Activated naive CD4-positive, alpha-beta T cell treated with anti-CD3 and anti-CD28 coated beads for 36 hours (primary cell): Measurements from ENCODE around the gene EEF1A2. TPM values are rescaled to one million over a fixed set of nuclear protein-coding genes. Genes with fewer than 3 reads are reported as not detected.
"Not testable (repeated sequence)": the region's sequence is repeated elsewhere in the genome, so short reads cannot be mapped to it uniquely, and the experiment has no call there.

Experiments
- CTCF ChIA-PET: fragments of 350-600 bp; sonication (Branson Sonifier 250); formaldehyde crosslinking; loops from one replicate; lab custom pipeline; 2021; ENCODE audit warnings: antibody characterized with exemption; lab: Charles Lee
- DNase-seq: peaks from one replicate; pipeline ENCODE4 v3.0.0-alpha.2; 2020
- H3K27ac Mint-ChIP-seq: one replicate; pipeline ENCODE4 v1.8.0; 2021; ENCODE audit warnings: mild to moderate bottlenecking, mixed read lengths
- H3K27me3 Mint-ChIP-seq: one replicate; pipeline ENCODE4 v1.8.0; 2021; ENCODE audit warnings: low read depth, mixed read lengths
- H3K36me3 Mint-ChIP-seq: one replicate; pipeline ENCODE4 v1.8.0; 2021; ENCODE audit warnings: low read depth, mixed read lengths
- H3K4me1 Mint-ChIP-seq: one replicate; pipeline ENCODE4 v1.8.0; 2021; ENCODE audit warnings: low read depth, mixed read lengths
- H3K4me3 Mint-ChIP-seq: one replicate; pipeline ENCODE4 v1.8.0; 2021; ENCODE audit warnings: mild to moderate bottlenecking, moderate library complexity, mixed read lengths
- H3K9me3 Mint-ChIP-seq: one replicate; pipeline ENCODE4 v1.8.0; 2021; ENCODE audit warnings: mixed read lengths
- intact Hi-C: fragments of 100-400 bp; cut with micrococcal nuclease; formaldehyde crosslinking; loops from one replicate; pipeline ENCODE4 v1.15.1; 2023
- total RNA-seq, 2 experiments: library from RNA; stranded (reverse); gene quantifications; one replicate each; pipeline ENCODE4 v1.2.3, GENCODE V29; 2021

The EEF1A2 gene
- total RNA-seq, 2 experiments from 2014 or later = 0.12 TPM; not detected in 1

- H3K27me3 Mint-ChIP-seq = peaks cover 22% of the 10 kb centered on the region
- CTCF ChIA-PET = interaction anchor here (0.6 to 1.3 kb wide), 3 partner anchors 11 to 52 kb away, joined by 3 read pairs; no protein-coding TSS in a partner anchor
Measured at GRCh38 chr20:63484651-63485403, 14.1 kb downstream of the EEF1A2 start.

DNA sequence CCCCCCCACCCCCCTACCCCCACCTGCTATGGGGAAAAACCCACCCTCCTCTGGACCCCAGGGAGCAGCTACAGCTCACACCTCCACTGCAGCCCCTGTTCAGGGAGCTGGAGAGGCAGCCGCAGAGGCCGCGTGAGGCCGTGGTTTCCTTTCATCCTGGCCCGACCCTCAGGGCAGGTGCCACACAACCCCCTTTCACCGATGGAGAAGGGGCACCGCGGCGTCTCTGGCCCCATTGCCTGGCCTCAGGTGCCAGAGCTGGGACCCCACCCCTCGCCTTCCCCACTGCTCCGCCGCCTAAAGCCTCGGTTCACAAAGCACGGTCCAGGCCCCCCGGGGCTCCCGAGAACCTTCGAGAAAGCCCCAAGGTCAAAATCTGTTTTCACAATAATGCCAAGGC is 14.6 kb downstream of the EEF1A2 start:
- Mint-ChIP-seq H3K4me3 (no peak overlapping the region), H3K9me3 (no peaks in the 10 kb centered on the region), H3K27me3 (peaks cover 24% of the 10 kb centered on the region), H3K4me1 (no peaks in the 10 kb centered on the region), H3K36me3 (no peaks in the 10 kb centered on the region), H3K27ac (no peak overlapping the region)
- DNase-seq = no peak
- CTCF ChIA-PET = interaction anchor here (0.6 to 1.3 kb wide), 3 partner anchors 12 to 52 kb away, joined by 3 read pairs; no protein-coding TSS in a partner anchor
- intact Hi-C loops = no loop called here

More at GRCh38 chr20:63484651-63485403, 14.1 kb downstream of the EEF1A2 start:
- no peaks in the 10 kb centered on the region for H3K4me1 Mint-ChIP-seq
- no peaks in the 10 kb centered on the region for H3K36me3 Mint-ChIP-seq
- no peak overlapping the region for H3K27ac Mint-ChIP-seq
- intact Hi-C loops = no loop called here
- H3K9me3 Mint-ChIP-seq = no peaks in the 10 kb centered on the region
- no peak for DNase-seq
- no peak overlapping the region for H3K4me3 Mint-ChIP-seq

DNA sequence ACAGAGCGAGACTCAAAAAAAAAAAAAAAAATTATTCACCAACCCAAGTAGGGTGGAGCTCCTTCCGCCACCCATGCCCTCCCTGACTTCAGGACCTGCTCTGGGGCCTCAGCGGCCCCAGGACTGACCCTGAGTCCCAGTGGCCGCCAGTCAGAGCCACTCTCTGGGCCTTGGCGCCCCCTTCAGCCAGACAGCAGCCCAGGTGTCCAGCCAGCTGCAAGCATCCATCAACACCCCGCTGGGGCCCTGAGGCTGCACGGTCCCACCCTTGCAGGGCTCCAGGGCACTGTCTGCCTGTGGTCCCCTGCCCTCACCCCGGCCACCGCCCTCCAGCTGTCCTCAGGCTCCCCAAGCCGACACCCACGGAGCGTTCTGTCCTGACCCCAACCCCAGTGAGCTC is 15.0 kb downstream of the EEF1A2 start:
- intact Hi-C loops = no loop called here
- CTCF ChIA-PET = interaction anchor here (0.7 to 1.3 kb wide), 3 partner anchors 12 to 260 kb away, joined by 3 to 4 read pairs (median 3); no protein-coding TSS in a partner anchor
- Mint-ChIP-seq H3K27me3 (peaks cover 24% of the 10 kb centered on the region), H3K27ac (no peak overlapping the region), H3K4me3 (no peak overlapping the region), H3K4me1 (no peaks in the 10 kb centered on the region), H3K36me3 (no peaks in the 10 kb centered on the region), H3K9me3 (no peaks in the 10 kb centered on the region)
- no peak for DNase-seq

GRCh38 chr20:63482021-63482587 is 16.8 kb downstream of the EEF1A2 start:
- no peak overlapping the region for H3K4me3 Mint-ChIP-seq
- H3K27me3 Mint-ChIP-seq = peaks cover 24% of the 10 kb centered on the region
- no peak overlapping the region for H3K27ac Mint-ChIP-seq
- H3K4me1 Mint-ChIP-seq = no peaks in the 10 kb centered on the region
- H3K9me3 Mint-ChIP-seq = no peaks in the 10 kb centered on the region
- no peaks in the 10 kb centered on the region for H3K36me3 Mint-ChIP-seq
- intact Hi-C loops = no loop called here
- DNase-seq = no peak
- CTCF ChIA-PET = no interaction called here

- H3K4me3 Mint-ChIP-seq = no peak overlapping the region
- no peak for DNase-seq
- peaks cover 27% of the 10 kb centered on the region for H3K27me3 Mint-ChIP-seq
- H3K27ac Mint-ChIP-seq = no peak overlapping the region
- CTCF ChIA-PET = interaction anchor here (0.7 kb wide), 1 partner anchor 41 kb away, joined by 4 read pairs; no protein-coding TSS in a partner anchor
- H3K4me1 Mint-ChIP-seq = no peaks in the 10 kb centered on the region
- no peaks in the 10 kb centered on the region for H3K36me3 Mint-ChIP-seq
- intact Hi-C loops = no loop called here
- H3K9me3 Mint-ChIP-seq = no peaks in the 10 kb centered on the region
Measured at GRCh38 chr20:63481503-63481902, 17.4 kb downstream of the EEF1A2 start.

DNA sequence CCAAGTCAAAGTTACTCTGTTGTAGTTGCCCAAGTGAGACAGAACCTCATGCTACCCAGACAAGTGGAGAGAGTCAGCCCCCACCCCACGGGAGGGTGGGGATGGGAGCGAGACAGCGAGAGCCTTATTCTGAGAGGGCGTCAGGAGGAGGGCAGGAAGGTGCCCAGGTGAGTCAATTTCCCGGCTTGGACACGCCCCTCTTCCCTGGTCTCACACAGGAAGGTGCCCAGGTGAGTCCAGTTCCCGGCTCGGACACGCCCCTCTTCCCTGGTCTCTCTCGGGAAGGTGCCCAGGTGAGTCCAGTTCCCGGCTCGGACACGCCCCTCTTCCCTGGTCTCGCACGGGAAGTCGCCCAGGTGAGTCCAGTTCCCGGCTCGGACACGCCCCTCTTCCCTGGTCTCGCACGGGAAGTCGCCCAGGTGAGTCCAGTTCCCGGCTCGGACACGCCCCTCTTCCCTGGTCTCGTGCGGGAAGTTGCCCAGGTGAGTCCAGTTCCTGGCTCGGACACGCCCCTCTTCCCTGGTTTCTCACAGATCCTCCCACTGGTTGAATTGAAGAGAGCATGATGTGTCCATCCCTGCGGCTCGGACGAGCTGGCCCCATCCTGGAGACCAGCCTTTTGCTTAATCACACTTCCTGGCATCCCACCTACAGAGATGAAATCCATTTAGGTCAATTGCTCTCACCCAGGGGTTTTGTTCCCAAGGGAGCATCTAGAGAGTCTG is 19.0 kb downstream of the EEF1A2 start:
- CTCF ChIA-PET = not testable (repeated sequence)

GRCh38 chr20:63478346-63479302 is 20.3 kb downstream of the EEF1A2 start:
- H3K27me3 Mint-ChIP-seq = peaks cover 36% of the 10 kb centered on the region

More for the DNA sequence above, 19.0 kb downstream of the EEF1A2 start:
- not testable (repeated sequence) for H3K4me1 Mint-ChIP-seq, H3K9me3 Mint-ChIP-seq, H3K27ac Mint-ChIP-seq, H3K36me3 Mint-ChIP-seq, H3K4me3 Mint-ChIP-seq, DNase-seq
- peaks cover 30% of the 10 kb centered on the region for H3K27me3 Mint-ChIP-seq
- intact Hi-C loops = loop anchor here (5.0 kb wide), 1 partner anchor 38 kb away; no protein-coding TSS in a partner anchor

GRCh38 chr20:63477944-63478343 is 20.9 kb downstream of the EEF1A2 start:
- Mint-ChIP-seq H3K27ac (no peak overlapping the region), H3K36me3 (no peaks in the 10 kb centered on the region), H3K27me3 (peaks cover 40% of the 10 kb centered on the region), H3K9me3 (no peaks in the 10 kb centered on the region), H3K4me3 (no peak overlapping the region), H3K4me1 (peaks cover 3% of the 10 kb centered on the region)
- intact Hi-C loops = loop anchor here (5.0 kb wide), 1 partner anchor 36 kb away; no protein-coding TSS in a partner anchor
- no peak for DNase-seq
- CTCF ChIA-PET = no interaction called here

More at GRCh38 chr20:63478346-63479302, 20.3 kb downstream of the EEF1A2 start:
- H3K4me3 Mint-ChIP-seq = no peak overlapping the region
- CTCF ChIA-PET = no interaction called here
- H3K4me1 Mint-ChIP-seq = peaks cover 3% of the 10 kb centered on the region
- intact Hi-C loops = loop anchor here (5.0 kb wide), 1 partner anchor 36 kb away; no protein-coding TSS in a partner anchor
- H3K9me3 Mint-ChIP-seq = no peaks in the 10 kb centered on the region
- no peak overlapping the region for H3K27ac Mint-ChIP-seq
- DNase-seq = no peak
- H3K36me3 Mint-ChIP-seq = no peaks in the 10 kb centered on the region

DNA sequence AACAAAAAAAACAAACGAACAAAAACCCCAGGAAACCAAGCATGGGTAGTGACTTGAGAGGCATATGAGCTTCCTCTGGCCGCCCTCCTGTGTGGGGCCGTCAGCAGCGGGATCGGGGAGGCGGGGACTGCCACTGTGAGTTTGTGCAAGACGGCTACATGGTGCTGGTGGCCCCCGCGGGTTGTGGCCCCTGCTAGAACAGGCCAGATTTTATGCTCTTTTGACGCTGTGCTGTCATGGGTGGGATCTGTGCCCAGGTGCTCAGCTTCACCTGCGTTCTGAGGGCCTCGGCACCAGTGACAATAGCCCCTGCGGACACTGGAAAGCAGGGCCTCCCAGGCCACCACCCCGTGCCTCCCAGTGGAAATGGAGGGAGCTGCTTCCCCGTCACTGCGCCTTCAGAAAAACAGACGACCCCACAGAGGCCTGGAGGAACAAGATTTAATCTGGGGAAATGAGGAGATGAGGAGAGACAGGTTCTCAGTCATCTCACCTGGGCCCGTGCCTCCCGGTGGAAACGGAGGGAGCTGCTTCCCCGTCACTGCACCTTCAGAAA is 21.7 kb downstream of the EEF1A2 start:
- intact Hi-C loops = loop anchor here (5.0 kb wide), 1 partner anchor 35 kb away; no protein-coding TSS in a partner anchor
- H3K9me3 Mint-ChIP-seq = no peaks in the 10 kb centered on the region
- H3K27me3 Mint-ChIP-seq = peaks cover 36% of the 10 kb centered on the region
- no peak overlapping the region for H3K4me3 Mint-ChIP-seq
- H3K4me1 Mint-ChIP-seq = peaks cover 3% of the 10 kb centered on the region
- no peak for DNase-seq
- H3K27ac Mint-ChIP-seq = no peak overlapping the region
- CTCF ChIA-PET = no interaction called here
- no peaks in the 10 kb centered on the region for H3K36me3 Mint-ChIP-seq

DNA sequence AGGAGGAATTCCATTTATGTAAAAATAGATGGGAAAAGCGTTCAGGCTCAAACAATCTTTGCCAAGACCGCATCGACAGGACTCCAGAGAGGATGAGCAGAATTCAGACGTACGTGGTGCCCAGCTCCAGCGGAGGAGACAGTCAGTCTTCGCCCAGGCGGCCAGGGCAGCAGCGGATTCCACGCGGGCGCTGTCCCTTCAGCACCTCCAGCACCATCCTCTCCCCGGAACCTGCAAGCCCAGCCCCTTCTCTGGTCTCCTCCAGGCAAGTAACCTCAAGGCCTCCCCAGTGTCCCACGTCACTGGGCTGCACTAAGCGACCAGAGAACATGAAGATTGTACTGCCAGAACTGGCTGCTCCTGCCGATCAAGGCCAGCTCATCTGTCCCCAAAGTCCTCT is 23.7 kb downstream of the EEF1A2 start:
- H3K27ac Mint-ChIP-seq = no peak overlapping the region
- CTCF ChIA-PET = interaction anchor here (0.8 to 1.0 kb wide), 2 partner anchors 10 to 154 kb away, joined by 3 read pairs; no protein-coding TSS in a partner anchor
- no peak for DNase-seq
- H3K36me3 Mint-ChIP-seq = no peaks in the 10 kb centered on the region
- peaks cover 42% of the 10 kb centered on the region for H3K27me3 Mint-ChIP-seq
- intact Hi-C loops = loop anchor here (5.0 kb wide), 1 partner anchor 33 kb away; no protein-coding TSS in a partner anchor
- H3K9me3 Mint-ChIP-seq = no peaks in the 10 kb centered on the region
- no peak overlapping the region for H3K4me3 Mint-ChIP-seq
- peaks cover 3% of the 10 kb centered on the region for H3K4me1 Mint-ChIP-seq
